HepG2 (cell line): Measurements from ENCODE around the gene CISH. TPM values are rescaled to one million over a fixed set of nuclear protein-coding genes. Genes with fewer than 3 reads are reported as not detected.
A peak's percentile ranks its signal among the peaks of the same experiment; 100 is the strongest.

ENCODE experiments used
- HNF4G ChIP-seq, 2 experiments: sonication (generic) in 1 of 2; formaldehyde crosslinking in 1 of 2; IDR thresholded peaks; 2 replicates each; pipeline versions ENCODE4 v1.4.0 to v1.6.1; 2011 to 2020; ENCODE audit warnings: borderline replicate concordance in 2 of 2, low read depth in 2 of 2, mild to moderate bottlenecking in 2 of 2, low read length in 1 of 2, missing genetic modification reagents in 1 of 2, moderate library complexity in 1 of 2
- KAT2B ChIP-seq: fragments of 150-350 bp; IDR thresholded peaks from 2 replicates; pipeline ENCODE4 v1.6.1; 2014; ENCODE audit warnings: low read depth, low read length, borderline replicate concordance
- NFIB ChIP-seq: sonication (generic); formaldehyde crosslinking; IDR thresholded peaks from 2 replicates; pipeline ENCODE4 v1.9.0; 2021; ENCODE audit warnings: missing genetic modification reagents, mild to moderate bottlenecking, borderline replicate concordance
- NPAS2 ChIP-seq: sonication (generic); formaldehyde crosslinking; IDR thresholded peaks from 2 replicates; pipeline ENCODE4 v1.8.0; 2022; ENCODE audit warnings: mild to moderate bottlenecking, missing genetic modification reagents, borderline replicate concordance
- ZNF749 ChIP-seq: sonication (generic); formaldehyde crosslinking; IDR thresholded peaks from 2 replicates; pipeline ENCODE4 v1.8.0; 2022; ENCODE audit warnings: mild to moderate bottlenecking, missing genetic modification reagents, moderate library complexity, borderline replicate concordance
- ZNF891 ChIP-seq: sonication (generic); formaldehyde crosslinking; IDR thresholded peaks from 2 replicates; pipeline ENCODE4 v1.5.0; 2020; ENCODE audit warnings: mild to moderate bottlenecking, missing genetic modification reagents
- polyA plus RNA-seq, 8 experiments: library from polyadenylated mRNA; depleted of rRNA in 3 of 8; stranded (reverse) in 7 of 8; unstranded in 1 of 8; fragments of >200 nt; fragmentation: Illumina TruSeq in 4 of 8; extraction: Trizol in 4 of 8; gene quantifications; 2 replicates each; pipeline versions ENCODE4 v1.2.1 to v1.2.3, GENCODE V29; 2011 to 2016; ENCODE audit warnings: low read depth in 4 of 8, missing spikeins in 1 of 8, mixed read lengths in 1 of 8; ENCODE audit not compliant: insufficient read depth in 1 of 8
- total RNA-seq, 5 experiments: library from RNA; depleted of rRNA; stranded (reverse); fragments of >200 nt; fragmentation: Illumina TruSeq; extraction: Trizol; gene quantifications; 2 replicates each; pipeline ENCODE4 v1.2.3, GENCODE V29; 2016; ENCODE audit warnings: low read depth in 1 of 5
- TF ChIP-seq, protein P1 (sequence below): sonication (generic); formaldehyde crosslinking; IDR thresholded peaks from 2 replicates; pipeline ENCODE4 v1.8.0; 2022; ENCODE audit warnings: low read depth, missing genetic modification reagents
- TF ChIP-seq, protein P2 (sequence below): sonication (generic); formaldehyde crosslinking; IDR thresholded peaks from 2 replicates; pipeline ENCODE4 v1.5.0; 2020; ENCODE audit warnings: missing genetic modification reagents
- TF ChIP-seq, protein P3 (sequence below): IDR thresholded peaks from 2 replicates; pipeline ENCODE4 v1.6.1; 2016; ENCODE audit warnings: low read depth
- TF ChIP-seq, protein P4 (sequence below): sonication (generic); formaldehyde crosslinking; IDR thresholded peaks from 2 replicates; pipeline ENCODE4 v1.5.1; 2020; ENCODE audit warnings: mild to moderate bottlenecking, missing genetic modification reagents
- TF ChIP-seq, protein P5 (sequence below): sonication (generic); formaldehyde crosslinking; IDR thresholded peaks from 2 replicates; pipeline ENCODE4 v1.4.0; 2020; ENCODE audit warnings: missing genetic modification reagents
- TF ChIP-seq, protein P6 (sequence below): sonication (generic); formaldehyde crosslinking; IDR thresholded peaks from 2 replicates; pipeline ENCODE4 v1.4.0; 2020; ENCODE audit warnings: missing genetic modification reagents
- TF ChIP-seq, protein P7 (sequence below): sonication (generic); formaldehyde crosslinking; IDR thresholded peaks from 2 replicates; pipeline ENCODE4 v1.5.1; 2020; ENCODE audit warnings: mild to moderate bottlenecking, missing genetic modification reagents, moderate library complexity

The CISH gene
- total and polyA plus RNA-seq, 2 of the 13 experiments (the other 11 are each of a cell fraction or from before 2014, with no cell fraction given) = 0.91 to 1.5 TPM

DNA sequence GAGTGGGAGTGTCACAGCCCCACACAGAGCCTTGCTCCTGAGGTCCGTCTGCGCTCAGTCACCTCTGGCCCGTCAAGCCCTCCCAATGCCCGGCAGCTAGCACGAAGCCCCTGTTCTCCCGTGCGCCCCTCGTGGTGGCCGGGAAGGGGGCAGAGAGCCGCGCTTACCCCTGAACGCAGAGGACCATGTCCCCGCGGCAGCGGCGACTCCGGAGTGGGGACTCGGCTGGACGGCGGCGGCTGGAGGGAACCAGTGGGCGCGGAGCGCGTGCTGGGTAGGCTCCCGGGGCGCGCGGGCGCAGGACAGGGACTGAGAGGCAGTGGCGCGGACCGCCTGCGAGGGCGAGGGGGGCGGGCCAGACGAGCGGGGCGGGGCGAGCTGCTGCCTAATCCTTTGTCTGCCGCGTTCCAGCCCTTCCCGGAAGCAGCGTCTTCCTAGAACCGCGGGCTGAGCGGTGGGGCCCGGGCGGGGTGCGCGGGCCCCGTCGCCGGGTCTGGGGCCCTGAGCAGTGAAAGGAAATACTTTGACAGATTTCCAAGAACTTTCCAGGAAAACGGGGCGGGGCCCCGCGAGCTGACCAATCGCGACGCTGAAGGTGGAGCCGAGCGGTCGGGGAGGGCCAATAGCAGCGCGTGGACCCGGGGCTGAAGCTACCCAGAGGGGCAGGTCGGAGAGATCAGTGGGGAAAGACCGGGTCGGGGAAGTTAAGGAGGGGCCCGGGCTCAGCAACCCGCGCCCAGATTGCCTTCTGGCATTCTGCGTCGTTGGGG is at the start of gene CISH (continued):
- TF ChIP-seq, protein P1, sequence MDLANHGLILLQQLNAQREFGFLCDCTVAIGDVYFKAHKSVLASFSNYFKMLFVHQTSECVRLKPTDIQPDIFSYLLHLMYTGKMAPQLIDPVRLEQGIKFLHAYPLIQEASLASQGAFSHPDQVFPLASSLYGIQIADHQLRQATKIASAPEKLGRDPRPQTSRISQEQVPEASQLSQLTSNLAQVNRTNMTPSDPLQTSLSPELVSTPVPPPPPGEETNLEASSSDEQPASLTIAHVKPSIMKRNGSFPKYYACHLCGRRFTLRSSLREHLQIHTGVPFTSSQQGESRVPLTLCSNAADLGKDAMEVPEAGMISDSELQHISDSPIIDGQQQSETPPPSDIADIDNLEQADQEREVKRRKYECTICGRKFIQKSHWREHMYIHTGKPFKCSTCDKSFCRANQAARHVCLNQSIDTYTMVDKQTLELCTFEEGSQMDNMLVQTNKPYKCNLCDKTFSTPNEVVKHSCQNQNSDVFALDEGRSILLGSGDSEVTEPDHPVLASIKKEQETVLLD (CRISPR knock-in tag) = 0 out of 2 replicates have a peak, but pooled peaks have one; percentile 67
- TF ChIP-seq, protein P2, sequence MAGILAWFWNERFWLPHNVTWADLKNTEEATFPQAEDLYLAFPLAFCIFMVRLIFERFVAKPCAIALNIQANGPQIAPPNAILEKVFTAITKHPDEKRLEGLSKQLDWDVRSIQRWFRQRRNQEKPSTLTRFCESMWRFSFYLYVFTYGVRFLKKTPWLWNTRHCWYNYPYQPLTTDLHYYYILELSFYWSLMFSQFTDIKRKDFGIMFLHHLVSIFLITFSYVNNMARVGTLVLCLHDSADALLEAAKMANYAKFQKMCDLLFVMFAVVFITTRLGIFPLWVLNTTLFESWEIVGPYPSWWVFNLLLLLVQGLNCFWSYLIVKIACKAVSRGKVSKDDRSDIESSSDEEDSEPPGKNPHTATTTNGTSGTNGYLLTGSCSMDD = no peak
- TF ChIP-seq ZNF749 (CRISPR knock-in tag) (peak; percentile 88), KAT2B (no peak), HNF4G (IDR thresholded peaks at IDR 0.05; ENCODE audit: borderline replicate concordance, low read depth, low read length) (no peak), HNF4G (CRISPR knock-in tag; IDR thresholded peaks at IDR 0.05; ENCODE audit: borderline replicate concordance, low read depth) (peak; percentile 55; the same call in 1 of the 2 replicates), ZNF891 (peak; percentile 70; the same call in 1 of the 2 replicates), NPAS2 (CRISPR knock-in tag) (no peak), NFIB (peak; percentile 92; the same call in 1 of the 2 replicates)
- TF ChIP-seq, protein P3, sequence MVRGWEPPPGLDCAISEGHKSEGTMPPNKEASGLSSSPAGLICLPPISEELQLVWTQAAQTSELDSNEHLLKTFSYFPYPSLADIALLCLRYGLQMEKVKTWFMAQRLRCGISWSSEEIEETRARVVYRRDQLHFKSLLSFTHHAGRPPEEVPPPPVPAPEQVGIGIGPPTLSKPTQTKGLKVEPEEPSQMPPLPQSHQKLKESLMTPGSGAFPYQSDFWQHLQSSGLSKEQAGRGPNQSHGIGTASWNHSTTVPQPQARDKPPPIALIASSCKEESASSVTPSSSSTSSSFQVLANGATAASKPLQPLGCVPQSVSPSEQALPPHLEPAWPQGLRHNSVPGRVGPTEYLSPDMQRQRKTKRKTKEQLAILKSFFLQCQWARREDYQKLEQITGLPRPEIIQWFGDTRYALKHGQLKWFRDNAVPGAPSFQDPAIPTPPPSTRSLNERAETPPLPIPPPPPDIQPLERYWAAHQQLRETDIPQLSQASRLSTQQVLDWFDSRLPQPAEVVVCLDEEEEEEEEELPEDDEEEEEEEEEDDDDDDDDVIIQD (CRISPR knock-in tag) = no peak
- TF ChIP-seq, protein P4, sequence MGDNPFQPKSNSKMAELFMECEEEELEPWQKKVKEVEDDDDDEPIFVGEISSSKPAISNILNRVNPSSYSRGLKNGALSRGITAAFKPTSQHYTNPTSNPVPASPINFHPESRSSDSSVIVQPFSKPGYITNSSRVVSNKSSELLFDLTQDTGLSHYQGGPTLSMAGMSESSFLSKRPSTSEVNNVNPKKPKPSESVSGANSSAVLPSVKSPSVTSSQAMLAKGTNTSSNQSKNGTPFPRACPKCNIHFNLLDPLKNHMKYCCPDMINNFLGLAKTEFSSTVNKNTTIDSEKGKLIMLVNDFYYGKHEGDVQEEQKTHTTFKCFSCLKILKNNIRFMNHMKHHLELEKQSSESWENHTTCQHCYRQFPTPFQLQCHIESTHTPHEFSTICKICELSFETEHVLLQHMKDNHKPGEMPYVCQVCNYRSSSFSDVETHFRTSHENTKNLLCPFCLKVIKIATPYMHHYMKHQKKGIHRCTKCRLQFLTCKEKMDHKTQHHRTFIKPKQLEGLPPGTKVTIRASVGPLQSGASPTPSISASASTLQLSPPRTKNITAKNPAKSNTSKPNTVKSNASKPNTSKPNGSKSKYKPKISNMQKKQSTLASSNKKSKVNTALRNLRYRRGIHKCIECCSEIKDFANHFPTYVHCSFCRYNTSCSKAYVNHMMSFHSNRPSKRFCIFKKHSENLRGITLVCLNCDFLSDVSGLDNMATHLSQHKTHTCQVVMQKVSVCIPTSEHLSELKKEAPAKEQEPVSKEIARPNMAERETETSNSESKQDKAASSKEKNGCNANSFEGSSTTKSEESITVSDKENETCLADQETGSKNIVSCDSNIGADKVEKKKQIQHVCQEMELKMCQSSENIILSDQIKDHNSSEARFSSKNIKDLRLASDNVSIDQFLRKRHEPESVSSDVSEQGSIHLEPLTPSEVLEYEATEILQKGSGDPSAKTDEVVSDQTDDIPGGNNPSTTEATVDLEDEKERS = no peak
- TF ChIP-seq, protein P5, sequence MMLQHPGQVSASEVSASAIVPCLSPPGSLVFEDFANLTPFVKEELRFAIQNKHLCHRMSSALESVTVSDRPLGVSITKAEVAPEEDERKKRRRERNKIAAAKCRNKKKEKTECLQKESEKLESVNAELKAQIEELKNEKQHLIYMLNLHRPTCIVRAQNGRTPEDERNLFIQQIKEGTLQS (CRISPR knock-in tag) = no peak; the same call in 1 of the 2 replicates
- TF ChIP-seq, protein P6, sequence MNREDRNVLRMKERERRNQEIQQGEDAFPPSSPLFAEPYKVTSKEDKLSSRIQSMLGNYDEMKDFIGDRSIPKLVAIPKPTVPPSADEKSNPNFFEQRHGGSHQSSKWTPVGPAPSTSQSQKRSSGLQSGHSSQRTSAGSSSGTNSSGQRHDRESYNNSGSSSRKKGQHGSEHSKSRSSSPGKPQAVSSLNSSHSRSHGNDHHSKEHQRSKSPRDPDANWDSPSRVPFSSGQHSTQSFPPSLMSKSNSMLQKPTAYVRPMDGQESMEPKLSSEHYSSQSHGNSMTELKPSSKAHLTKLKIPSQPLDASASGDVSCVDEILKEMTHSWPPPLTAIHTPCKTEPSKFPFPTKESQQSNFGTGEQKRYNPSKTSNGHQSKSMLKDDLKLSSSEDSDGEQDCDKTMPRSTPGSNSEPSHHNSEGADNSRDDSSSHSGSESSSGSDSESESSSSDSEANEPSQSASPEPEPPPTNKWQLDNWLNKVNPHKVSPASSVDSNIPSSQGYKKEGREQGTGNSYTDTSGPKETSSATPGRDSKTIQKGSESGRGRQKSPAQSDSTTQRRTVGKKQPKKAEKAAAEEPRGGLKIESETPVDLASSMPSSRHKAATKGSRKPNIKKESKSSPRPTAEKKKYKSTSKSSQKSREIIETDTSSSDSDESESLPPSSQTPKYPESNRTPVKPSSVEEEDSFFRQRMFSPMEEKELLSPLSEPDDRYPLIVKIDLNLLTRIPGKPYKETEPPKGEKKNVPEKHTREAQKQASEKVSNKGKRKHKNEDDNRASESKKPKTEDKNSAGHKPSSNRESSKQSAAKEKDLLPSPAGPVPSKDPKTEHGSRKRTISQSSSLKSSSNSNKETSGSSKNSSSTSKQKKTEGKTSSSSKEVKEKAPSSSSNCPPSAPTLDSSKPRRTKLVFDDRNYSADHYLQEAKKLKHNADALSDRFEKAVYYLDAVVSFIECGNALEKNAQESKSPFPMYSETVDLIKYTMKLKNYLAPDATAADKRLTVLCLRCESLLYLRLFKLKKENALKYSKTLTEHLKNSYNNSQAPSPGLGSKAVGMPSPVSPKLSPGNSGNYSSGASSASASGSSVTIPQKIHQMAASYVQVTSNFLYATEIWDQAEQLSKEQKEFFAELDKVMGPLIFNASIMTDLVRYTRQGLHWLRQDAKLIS (CRISPR knock-in tag) = no peak
- TF ChIP-seq, protein P7, sequence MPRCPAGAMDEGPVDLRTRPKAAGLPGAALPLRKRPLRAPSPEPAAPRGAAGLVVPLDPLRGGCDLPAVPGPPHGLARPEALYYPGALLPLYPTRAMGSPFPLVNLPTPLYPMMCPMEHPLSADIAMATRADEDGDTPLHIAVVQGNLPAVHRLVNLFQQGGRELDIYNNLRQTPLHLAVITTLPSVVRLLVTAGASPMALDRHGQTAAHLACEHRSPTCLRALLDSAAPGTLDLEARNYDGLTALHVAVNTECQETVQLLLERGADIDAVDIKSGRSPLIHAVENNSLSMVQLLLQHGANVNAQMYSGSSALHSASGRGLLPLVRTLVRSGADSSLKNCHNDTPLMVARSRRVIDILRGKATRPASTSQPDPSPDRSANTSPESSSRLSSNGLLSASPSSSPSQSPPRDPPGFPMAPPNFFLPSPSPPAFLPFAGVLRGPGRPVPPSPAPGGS (CRISPR knock-in tag) = peak; percentile 97
